GM23248 (cell line): ENCODE measurements around the gene WDR75.

Experiments
- EZH2 ChIP-seq: fragments of 200-600 bp; sonication (generic); IDR thresholded peaks from 2 replicates; pipeline ENCODE4 v1.6.1; 2018; ENCODE audit warnings: antibody characterized with exemption, mild to moderate bottlenecking; ENCODE audit not compliant: insufficient read depth, poor library complexity, severe bottlenecking
- EZH2phosphoT487 ChIP-seq: fragments of 200-600 bp; sonication (generic); IDR thresholded peaks from 2 replicates; pipeline ENCODE4 v1.6.1; 2018; ENCODE audit warnings: antibody characterized with exemption, moderate library complexity, mild to moderate bottlenecking, low read depth; ENCODE audit not compliant: insufficient read depth

GRCh38 chr2:189498205-189498604 is 56.9 kb downstream of the WDR75 start:
- TF ChIP-seq EZH2 (no peak), EZH2phosphoT487 (no peak)
